IMR-90 (cell line): Measurements from ENCODE around the gene TAB2. TPM values are rescaled to one million over a fixed set of nuclear protein-coding genes. Genes with fewer than 3 reads are reported as not detected.

Source experiments
- ATAC-seq: fragments of 200-7000 bp; cut with Tn5 transposase; 2 replicates; pipeline ENCODE4 v1.9.1; 2020; ENCODE audit warnings: low read depth, mild to moderate bottlenecking, moderate library complexity
- BruUV-seq: library from RNA; stranded (reverse); fragments of 400-500 nt; replicated peaks from 2 replicates; lab custom pipeline; 2021; lab: Mats Ljungman, UMichigan
- CTCF ChIA-PET: fragments of 300-600 bp; formaldehyde crosslinking; extraction: SDS; loops from one replicate; lab custom pipeline; 2021; ENCODE audit warnings: antibody characterized with exemption; lab: Yijun Ruan, JAX
- POLR2A ChIA-PET: fragments of 300-600 bp; sonication (Branson Sonifier 250); formaldehyde crosslinking; loops from one replicate; lab custom pipeline; 2022; ENCODE audit warnings: antibody characterized with exemption; ENCODE audit not compliant: unreplicated experiment; lab: Charles Lee
- DNase-seq: peaks from one replicate; pipeline ENCODE4 v3.0.0; 2013
- H2AFZ ChIP-seq: replicated peaks from 2 replicates; pipeline ENCODE3; 2013; ENCODE audit warnings: low read length, mild to moderate bottlenecking; ENCODE audit not compliant: poor library complexity
- H2AK5ac ChIP-seq: 2 replicates; pipeline ENCODE4 v1.6.1; 2013; ENCODE audit warnings: low read depth, low read length, inconsistent platforms
- H2AK9ac ChIP-seq: replicated peaks from 2 replicates; pipeline ENCODE3; 2013; ENCODE audit warnings: mild to moderate bottlenecking, low read depth, low read length, moderate library complexity; ENCODE audit not compliant: poor library complexity
- H2BK120ac ChIP-seq: 2 replicates; pipeline ENCODE4 v1.6.1; 2013; ENCODE audit warnings: low read depth, low read length, inconsistent platforms
- H2BK15ac ChIP-seq: 3 replicates; pipeline ENCODE4 v1.6.1; 2013; ENCODE audit warnings: low read depth, low read length, inconsistent platforms
- H2BK20ac ChIP-seq: 2 replicates; pipeline ENCODE4 v1.6.1; 2013; ENCODE audit warnings: low read depth, mild to moderate bottlenecking, inconsistent platforms, low read length, moderate library complexity
- H2BK5ac ChIP-seq: 2 replicates; pipeline ENCODE4 v1.6.1; 2013; ENCODE audit warnings: mild to moderate bottlenecking, low read depth, low read length, inconsistent platforms; ENCODE audit not compliant: poor library complexity, severe bottlenecking
- H3K14ac ChIP-seq: replicated peaks from 2 replicates; pipeline ENCODE4 v1.6.1; 2013; ENCODE audit warnings: low read depth, low read length, inconsistent platforms
- H3K18ac ChIP-seq: 2 replicates; pipeline ENCODE4 v1.6.1; 2013; ENCODE audit warnings: low read depth, low read length, control low read depth
- H3K23ac ChIP-seq: 2 replicates; pipeline ENCODE4 v1.6.1; 2013; ENCODE audit warnings: low read depth, low read length, inconsistent platforms
- H3K27ac ChIP-seq: 2 replicates; pipeline ENCODE4 v1.5.1; 2013; ENCODE audit warnings: mild to moderate bottlenecking, control low read depth, low read length; ENCODE audit not compliant: insufficient read depth
- H3K27me3 ChIP-seq: 2 replicates; pipeline ENCODE4 v1.6.1; 2013; ENCODE audit warnings: low read length; ENCODE audit not compliant: control insufficient read depth, insufficient read depth
- H3K36me3 ChIP-seq: 2 replicates; pipeline ENCODE4 v1.6.1; 2013; ENCODE audit warnings: low read length, mixed read lengths; ENCODE audit not compliant: control insufficient read depth, insufficient read depth
- H3K4ac ChIP-seq: 2 replicates; pipeline ENCODE4 v1.6.1; 2013; ENCODE audit warnings: low read depth, low read length, inconsistent platforms
- H3K4me1 ChIP-seq: 2 replicates; pipeline ENCODE4 v1.6.1; 2013; ENCODE audit warnings: low read length, mixed read lengths; ENCODE audit not compliant: control insufficient read depth, insufficient read depth
- H3K4me2 ChIP-seq: 2 replicates; pipeline ENCODE4 v1.6.1; 2013; ENCODE audit warnings: low read depth, mild to moderate bottlenecking, control low read depth, low read length, moderate library complexity
- H3K4me3 ChIP-seq: 2 replicates; pipeline ENCODE4 v1.5.1; 2013; ENCODE audit warnings: low read depth, mild to moderate bottlenecking, control low read depth, low read length, moderate library complexity; ENCODE audit not compliant: insufficient read depth
- H3K56ac ChIP-seq: 2 replicates; pipeline ENCODE4 v1.6.1; 2013; ENCODE audit warnings: low read length, inconsistent platforms; ENCODE audit not compliant: insufficient read depth; ENCODE audit errors: extremely low read depth
- H3K79me1 ChIP-seq, 2 experiments: 2 replicates each; pipeline ENCODE4 v1.6.1; 2013; ENCODE audit warnings: low read length in 2 of 2, inconsistent platforms in 1 of 2, low read depth in 1 of 2
- H3K9ac ChIP-seq: 2 replicates; pipeline ENCODE4 v1.6.1; 2013; ENCODE audit warnings: low read depth, low read length, control low read depth
- H3K9me1 ChIP-seq: 2 replicates; pipeline ENCODE4 v1.6.1; 2013; ENCODE audit warnings: low read length, inconsistent platforms; ENCODE audit not compliant: insufficient read depth
- H3K9me3 ChIP-seq: 2 replicates; pipeline ENCODE4 v1.6.1; 2013; ENCODE audit warnings: low read length; ENCODE audit not compliant: control insufficient read depth, insufficient read depth
- H4K20me1 ChIP-seq: 2 replicates; pipeline ENCODE4 v1.6.1; 2013; ENCODE audit warnings: low read length, inconsistent platforms; ENCODE audit not compliant: insufficient read depth
- H4K5ac ChIP-seq: 2 replicates; pipeline ENCODE4 v1.6.1; 2013; ENCODE audit warnings: mild to moderate bottlenecking, low read depth, low read length, control low read depth
- H4K8ac ChIP-seq, 2 experiments: 2 replicates each; pipeline ENCODE4 v1.6.1; 2013; ENCODE audit warnings: low read depth in 2 of 2, low read length in 2 of 2, control low read depth in 1 of 2, inconsistent platforms in 1 of 2
- H4K91ac ChIP-seq: 2 replicates; pipeline ENCODE4 v1.6.1; 2013; ENCODE audit warnings: low read depth, low read length, inconsistent platforms; ENCODE audit not compliant: insufficient read depth
- CEBPB ChIP-seq: IDR thresholded peaks from 2 replicates; pipeline ENCODE4 v1.6.1; 2012; ENCODE audit warnings: low read depth, low read length, improper control_type of control experiment
- CTCF ChIP-seq: conservative IDR thresholded peaks from 2 replicates; pipeline ENCODE4 v1.5.1; 2012; ENCODE audit warnings: mild to moderate bottlenecking, low read depth, low read length, improper control_type of control experiment
- FOS ChIP-seq: fragments of 150-350 bp; IDR thresholded peaks from 2 replicates; pipeline ENCODE4 v1.6.1; 2016; ENCODE audit warnings: low read depth, low read length
- MAZ ChIP-seq: IDR thresholded peaks from 2 replicates; pipeline ENCODE4 v1.6.1; 2012; ENCODE audit warnings: low read depth, mild to moderate bottlenecking, low read length, improper control_type of control experiment, moderate library complexity, borderline replicate concordance
- MXI1 ChIP-seq: IDR thresholded peaks from 2 replicates; pipeline ENCODE4 v1.6.1; 2012; ENCODE audit warnings: low read depth, mild to moderate bottlenecking, low read length, moderate library complexity, borderline replicate concordance
- NFE2L2 ChIP-seq: fragments of 150-350 bp; IDR thresholded peaks from 2 replicates; pipeline ENCODE4 v1.6.1; 2016; ENCODE audit warnings: low read depth, mild to moderate bottlenecking, low read length
- POLR2A ChIP-seq: IDR thresholded peaks from 2 replicates; pipeline ENCODE4 v1.6.1; 2012; ENCODE audit warnings: mild to moderate bottlenecking, low read depth, low read length
- RAD21 ChIP-seq: IDR thresholded peaks from 2 replicates; pipeline ENCODE4 v1.6.1; 2012; ENCODE audit warnings: low read length, improper control_type of control experiment
- RCOR1 ChIP-seq: IDR thresholded peaks from 2 replicates; pipeline ENCODE4 v1.6.1; 2012; ENCODE audit warnings: mild to moderate bottlenecking, low read length, improper control_type of control experiment; ENCODE audit not compliant: insufficient replicate concordance
- RFX5 ChIP-seq: IDR thresholded peaks from 2 replicates; pipeline ENCODE4 v1.8.0; 2012; ENCODE audit warnings: low read depth, mild to moderate bottlenecking, low read length, moderate library complexity
- SMC3 ChIP-seq: fragments of 150-350 bp; IDR thresholded peaks from 2 replicates; pipeline ENCODE4 v1.6.1; 2016; ENCODE audit warnings: low read depth, mild to moderate bottlenecking, antibody characterized with exemption, low read length, moderate library complexity
- WGBS, 2 experiments: methylation state at CpG; one replicate each; pipeline versions ENCODE4 v1.1.5 to v1.1.7; 2013; ENCODE audit warnings: missing lambda C conversion rate in 2 of 2; ENCODE audit not compliant: insufficient read length in 1 of 2; ENCODE audit errors: extremely low coverage in 2 of 2; 5-methylcytosine and 5-hydroxymethylcytosine counted together
- dilution Hi-C: fragments of 300-500 bp; cut with HindIII; formaldehyde crosslinking; loops from one replicate; pipeline ENCODE4 v1.14.3; 2018; ENCODE audit warnings: low sequenced_read_pairs; ENCODE audit not compliant: unreplicated experiment
- in situ Hi-C: fragments of 300-500 bp; cut with MboI; formaldehyde crosslinking; loops from 3 replicates; pipeline ENCODE4 v1.14.3; 2019; ENCODE audit warnings: low sequenced_read_pairs, inconsistent platforms, mixed read lengths
- intact Hi-C: fragments of 100-400 bp; cut with micrococcal nuclease; formaldehyde crosslinking; loops from 2 replicates; pipeline ENCODE4 v1.10.0; 2022
- polyA plus RNA-seq, 3 experiments: library from polyadenylated mRNA; depleted of rRNA; stranded (reverse); fragments of >200 nt; gene quantifications; 2 replicates each; pipeline ENCODE4 v1.2.3, GENCODE V29; 2012; ENCODE audit warnings: low replicate concordance in 1 of 3
- total RNA-seq: library from RNA; depleted of rRNA; stranded (reverse); fragments of >200 nt; gene quantifications from 2 replicates; pipeline ENCODE4 v1.2.3, GENCODE V29; 2012

Gene TAB2
- total and polyA plus RNA-seq, 2 of the 4 experiments (the other 2 are of a cell fraction): 20.8 to 25.3 TPM

- no peak for TF ChIP-seq MAZ
These were observed 132.5 kb downstream of the TAB2 start (continued) for GRCh38 chr6:149449831-149450678.

- no peak overlapping the region for H3K23ac ChIP-seq
- POLR2A ChIA-PET: no interaction called here
- no peak overlapping the region; the same call in 1 of the 2 replicates for H3K4me3 ChIP-seq
- CTCF ChIA-PET: no interaction called here
- no peak overlapping the region for H4K5ac ChIP-seq
- no peaks in the 10 kb centered on the region for H3K36me3 ChIP-seq
- H2AK9ac ChIP-seq: peak overlapping the region; percentile 80
- no peak overlapping the region for H2BK120ac ChIP-seq
- in situ Hi-C loops: no loop called here
- no peak overlapping the region for H3K4ac ChIP-seq
- H2BK15ac ChIP-seq: no peak overlapping the region
- no peak overlapping the region for H3K56ac ChIP-seq
- no peaks in the 10 kb centered on the region for H4K20me1 ChIP-seq
- ATAC-seq (0 out of 2 replicates have a peak, but pooled peaks have one; percentile 16), DNase-seq (no peak)
- dilution Hi-C loops: no loop called here
- H3K14ac ChIP-seq: no peak overlapping the region
- H3K27me3 ChIP-seq: peaks cover 17% of the 10 kb centered on the region; the same call in 1 of the 2 replicates
- H2BK5ac ChIP-seq: no peak overlapping the region
- H3K4me1 ChIP-seq: peaks cover 9% of the 10 kb centered on the region
- H3K27ac ChIP-seq: no peak overlapping the region
- H2BK20ac ChIP-seq: no peak overlapping the region
- H3K79me1 ChIP-seq: no peaks in the 10 kb centered on the region
- no peak overlapping the region for H3K4me2 ChIP-seq
- intact Hi-C loops: no loop called here
- no peak for TF ChIP-seq MAZ
- TF ChIP-seq POLR2A: no peak
- TF ChIP-seq CEBPB: no peak
- TF ChIP-seq MXI1: no peak
- TF ChIP-seq NFE2L2: no peak
- TF ChIP-seq CTCF: no peak
- TF ChIP-seq FOS: no peak
- TF ChIP-seq RCOR1: no peak
- TF ChIP-seq SMC3: no peak
- no peak for TF ChIP-seq RFX5
- TF ChIP-seq RAD21: no peak
- H2AK5ac ChIP-seq: no peak overlapping the region
- no peak overlapping the region for H3K18ac ChIP-seq
- no peak overlapping the region for H3K9ac ChIP-seq
- peak overlapping the region; percentile 78 for H2AFZ ChIP-seq
- H4K8ac ChIP-seq: no peak overlapping the region
- 17% methylated on average over 84 of the region's 89 CpGs; no CpG with 5 or more reads in 1 of the 2 experiments for WGBS, 2 experiments
- no peak overlapping the region for H4K91ac ChIP-seq
- H3K9me3 ChIP-seq: no peaks in the 10 kb centered on the region
- no TSS peak for BruUV-seq
- peaks cover 3% of the 10 kb centered on the region; the same call in 1 of the 2 replicates for H3K9me1 ChIP-seq
These were observed 133.3 kb downstream of the TAB2 start for GRCh38 chr6:149450679-149451375.
